Astrocyte (in vitro differentiated cells and primary cell): ENCODE results near the gene CAMKK2. TPM values are rescaled to one million over a fixed set of nuclear protein-coding genes. Genes with fewer than 3 reads are reported as not detected.
"Not testable (repeated sequence)": the region's sequence is repeated elsewhere in the genome, so short reads cannot be mapped to it uniquely, and the experiment has no call there.

Experiments
- DNase-seq: peaks from one replicate; pipeline ENCODE4 v3.0.0-alpha.2; 2010; ENCODE audit warnings: low read depth
- FAIRE-seq: peaks from 2 replicates; lab custom pipeline; 2011; peaks lifted over from hg19 to GRCh38; lab: Jason Lieb, UNC
- H2AFZ ChIP-seq: 2 replicates; pipeline ENCODE4 v1.6.0; 2012; ENCODE audit warnings: low read depth, low read length, inconsistent platforms
- H3K27ac ChIP-seq: 2 replicates; pipeline ENCODE4 v1.5.1; 2011; ENCODE audit warnings: low read depth, low read length, inconsistent platforms
- H3K27me3 ChIP-seq: 2 replicates; pipeline ENCODE4 v1.6.0; 2011; ENCODE audit warnings: low read length, inconsistent platforms; ENCODE audit not compliant: insufficient read depth
- H3K36me3 ChIP-seq: 2 replicates; pipeline ENCODE4 v1.5.1; 2011; ENCODE audit warnings: low read length, inconsistent platforms; ENCODE audit not compliant: insufficient read depth
- H3K4me1 ChIP-seq: 2 replicates; pipeline ENCODE4 v1.5.1; 2011; ENCODE audit warnings: low read length, inconsistent platforms; ENCODE audit not compliant: insufficient read depth
- H3K4me2 ChIP-seq: 2 replicates; pipeline ENCODE4 v1.6.0; 2012; ENCODE audit warnings: low read length, inconsistent platforms
- H3K4me3 ChIP-seq: 2 replicates; pipeline ENCODE4 v1.5.1; 2011; ENCODE audit warnings: low read depth, mild to moderate bottlenecking, low read length, inconsistent platforms; ENCODE audit not compliant: insufficient read depth
- H3K79me2 ChIP-seq: 2 replicates; pipeline ENCODE4 v1.6.0; 2012; ENCODE audit warnings: mild to moderate bottlenecking, low read length, inconsistent platforms; ENCODE audit not compliant: insufficient read depth
- H3K9ac ChIP-seq: 2 replicates; pipeline ENCODE4 v1.6.0; 2012; ENCODE audit warnings: mild to moderate bottlenecking, low read length, inconsistent platforms
- H3K9me3 ChIP-seq: 2 replicates; pipeline ENCODE4 v1.5.1; 2012; ENCODE audit warnings: low read depth, mild to moderate bottlenecking, low read length, inconsistent platforms; ENCODE audit not compliant: insufficient read depth
- H4K20me1 ChIP-seq: 2 replicates; pipeline ENCODE4 v1.6.0; 2012; ENCODE audit warnings: low read length, inconsistent platforms; ENCODE audit not compliant: insufficient read depth
- H3K27ac Mint-ChIP-seq: one replicate; pipeline ENCODE4 v1.8.0; 2021; ENCODE audit warnings: mild to moderate bottlenecking, mixed read lengths; ENCODE audit not compliant: unreplicated experiment
- H3K27me3 Mint-ChIP-seq: one replicate; pipeline ENCODE4 v1.8.0; 2021; ENCODE audit warnings: low read depth, mixed read lengths; ENCODE audit not compliant: unreplicated experiment
- H3K36me3 Mint-ChIP-seq: one replicate; pipeline ENCODE4 v1.8.0; 2021; ENCODE audit warnings: low read depth, mixed read lengths; ENCODE audit not compliant: unreplicated experiment
- H3K4me1 Mint-ChIP-seq: one replicate; pipeline ENCODE4 v1.8.0; 2021; ENCODE audit warnings: low read depth, mixed read lengths; ENCODE audit not compliant: unreplicated experiment
- H3K4me3 Mint-ChIP-seq: one replicate; pipeline ENCODE4 v1.8.0; 2021; ENCODE audit warnings: mild to moderate bottlenecking, moderate library complexity, mixed read lengths; ENCODE audit not compliant: unreplicated experiment
- H3K9me3 Mint-ChIP-seq: one replicate; pipeline ENCODE4 v1.8.0; 2021; ENCODE audit warnings: mild to moderate bottlenecking, mixed read lengths; ENCODE audit not compliant: unreplicated experiment
- EZH2 ChIP-seq: IDR thresholded peaks from 2 replicates; pipeline ENCODE4 v1.6.1; 2012; ENCODE audit warnings: mild to moderate bottlenecking, low read length, inconsistent platforms; ENCODE audit not compliant: insufficient read depth
- total RNA-seq: library from RNA; stranded (reverse); gene quantifications from 2 replicates; pipeline ENCODE4 v1.2.1, GENCODE V29; 2021
- TF ChIP-seq, protein P1 (sequence below): IDR thresholded peaks from 2 replicates; pipeline ENCODE4 v1.5.1; 2011; ENCODE audit warnings: low read depth, mild to moderate bottlenecking, inconsistent platforms, low read length, moderate library complexity; ENCODE audit not compliant: insufficient read depth

The CAMKK2 gene
- total RNA-seq, 1 donor from 2014 or later = 22.0 TPM

DNA sequence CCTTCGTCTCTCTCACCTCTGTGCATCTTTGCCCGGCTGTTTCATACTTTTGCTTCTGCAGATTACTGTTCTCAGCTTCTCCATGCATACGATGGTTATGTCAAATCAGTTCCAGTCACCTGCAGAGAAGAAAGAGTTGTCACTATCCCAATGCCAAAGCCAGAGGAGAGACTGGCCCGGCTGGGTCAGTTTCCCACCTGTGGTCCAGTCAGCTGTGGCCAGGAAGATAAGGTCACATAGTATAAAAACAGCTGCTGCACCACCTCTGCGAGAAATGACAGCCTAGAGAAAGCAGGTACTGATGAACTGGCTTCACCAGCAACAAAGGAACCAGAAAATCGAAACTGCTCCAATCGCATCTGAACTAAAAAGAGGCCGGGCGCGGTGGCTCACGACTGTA, 93.0 kb downstream of the CAMKK2 start:
- Mint-ChIP-seq H3K9me3 (no peaks in the 10 kb centered on the region), H3K27ac (no peak overlapping the region), H3K4me3 (no peak overlapping the region), H3K36me3 (no peaks in the 10 kb centered on the region), H3K4me1 (no peaks in the 10 kb centered on the region), H3K27me3 (no peaks in the 10 kb centered on the region)
- Histone ChIP-seq H3K9ac (no peak overlapping the region), H3K4me1 (no peaks in the 10 kb centered on the region), H3K36me3 (no peaks in the 10 kb centered on the region), H3K4me2 (no peak overlapping the region), H3K27me3 (no peaks in the 10 kb centered on the region), H3K4me3 (no peak overlapping the region), H4K20me1 (no peaks in the 10 kb centered on the region), H3K79me2 (no peaks in the 10 kb centered on the region), H3K27ac (no peak overlapping the region), H2AFZ (no peak overlapping the region), H3K9me3 (no peaks in the 10 kb centered on the region)
- no peak for DNase-seq
- TF ChIP-seq EZH2 = no peak
- TF ChIP-seq, protein P1, sequence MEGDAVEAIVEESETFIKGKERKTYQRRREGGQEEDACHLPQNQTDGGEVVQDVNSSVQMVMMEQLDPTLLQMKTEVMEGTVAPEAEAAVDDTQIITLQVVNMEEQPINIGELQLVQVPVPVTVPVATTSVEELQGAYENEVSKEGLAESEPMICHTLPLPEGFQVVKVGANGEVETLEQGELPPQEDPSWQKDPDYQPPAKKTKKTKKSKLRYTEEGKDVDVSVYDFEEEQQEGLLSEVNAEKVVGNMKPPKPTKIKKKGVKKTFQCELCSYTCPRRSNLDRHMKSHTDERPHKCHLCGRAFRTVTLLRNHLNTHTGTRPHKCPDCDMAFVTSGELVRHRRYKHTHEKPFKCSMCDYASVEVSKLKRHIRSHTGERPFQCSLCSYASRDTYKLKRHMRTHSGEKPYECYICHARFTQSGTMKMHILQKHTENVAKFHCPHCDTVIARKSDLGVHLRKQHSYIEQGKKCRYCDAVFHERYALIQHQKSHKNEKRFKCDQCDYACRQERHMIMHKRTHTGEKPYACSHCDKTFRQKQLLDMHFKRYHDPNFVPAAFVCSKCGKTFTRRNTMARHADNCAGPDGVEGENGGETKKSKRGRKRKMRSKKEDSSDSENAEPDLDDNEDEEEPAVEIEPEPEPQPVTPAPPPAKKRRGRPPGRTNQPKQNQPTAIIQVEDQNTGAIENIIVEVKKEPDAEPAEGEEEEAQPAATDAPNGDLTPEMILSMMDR = no peak
- no peak for FAIRE-seq

DNA sequence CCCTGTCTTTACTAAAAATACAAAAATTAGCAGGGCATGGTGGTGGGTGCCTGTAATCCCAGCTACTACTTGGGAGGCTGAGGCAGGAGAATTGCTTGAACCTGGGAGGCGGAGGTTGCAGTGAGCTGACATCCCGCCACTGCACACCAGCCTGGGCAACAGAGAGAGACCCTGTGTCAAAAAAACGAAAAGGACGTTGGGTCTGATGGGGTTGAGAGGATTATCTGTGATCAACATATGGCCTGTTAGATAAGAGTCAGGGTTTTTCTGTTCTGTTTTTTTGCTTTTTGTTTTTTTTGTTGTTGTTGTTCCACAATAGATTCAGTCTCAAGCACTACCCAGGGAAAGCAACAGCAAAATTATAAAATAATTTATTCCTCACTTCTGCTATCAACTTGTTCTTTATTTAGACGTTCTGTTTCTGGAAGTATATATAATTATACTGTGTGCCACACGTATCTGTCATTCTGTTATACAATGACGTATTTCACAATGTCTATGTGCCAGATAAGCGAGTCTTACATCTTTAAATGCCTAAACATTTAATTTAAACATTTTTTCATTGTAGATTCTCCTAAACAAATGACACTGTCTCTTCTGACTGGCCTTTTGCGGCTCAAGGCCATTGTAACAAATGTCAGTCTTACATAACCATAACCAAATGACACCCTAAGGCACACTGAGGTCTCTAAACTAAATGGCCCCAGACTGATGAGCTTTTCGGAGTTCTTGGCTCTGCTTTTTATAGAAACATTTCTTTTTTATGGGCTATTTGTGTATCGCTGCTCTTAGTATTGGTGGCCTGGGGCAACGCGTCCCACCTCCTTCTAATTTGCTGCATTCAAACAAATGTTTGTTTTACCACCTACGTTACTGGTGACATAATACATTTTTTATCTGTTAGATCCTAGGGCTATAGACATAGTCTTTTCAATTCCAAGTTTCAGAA, 93.8 kb downstream of the CAMKK2 start:
- H3K27ac ChIP-seq = no peak overlapping the region
- no peaks in the 10 kb centered on the region for H3K36me3 ChIP-seq
- Mint-ChIP-seq H3K27me3 (no peaks in the 10 kb centered on the region), H3K27ac (no peak overlapping the region), H3K36me3 (no peaks in the 10 kb centered on the region), H3K9me3 (no peaks in the 10 kb centered on the region), H3K4me3 (no peak overlapping the region), H3K4me1 (no peaks in the 10 kb centered on the region)
- H3K4me1 ChIP-seq = no peaks in the 10 kb centered on the region
- DNase-seq (no peak), FAIRE-seq (no peak)
- TF ChIP-seq, protein P1 = no peak
- TF ChIP-seq EZH2 = no peak
- H3K4me3 ChIP-seq = no peak overlapping the region
- no peaks in the 10 kb centered on the region for H3K27me3 ChIP-seq
- no peak overlapping the region for H2AFZ ChIP-seq
- H3K9ac ChIP-seq = no peak overlapping the region
- H3K79me2 ChIP-seq = no peaks in the 10 kb centered on the region
- H3K4me2 ChIP-seq = no peak overlapping the region
- H3K9me3 ChIP-seq = no peaks in the 10 kb centered on the region
- no peaks in the 10 kb centered on the region for H4K20me1 ChIP-seq

DNA sequence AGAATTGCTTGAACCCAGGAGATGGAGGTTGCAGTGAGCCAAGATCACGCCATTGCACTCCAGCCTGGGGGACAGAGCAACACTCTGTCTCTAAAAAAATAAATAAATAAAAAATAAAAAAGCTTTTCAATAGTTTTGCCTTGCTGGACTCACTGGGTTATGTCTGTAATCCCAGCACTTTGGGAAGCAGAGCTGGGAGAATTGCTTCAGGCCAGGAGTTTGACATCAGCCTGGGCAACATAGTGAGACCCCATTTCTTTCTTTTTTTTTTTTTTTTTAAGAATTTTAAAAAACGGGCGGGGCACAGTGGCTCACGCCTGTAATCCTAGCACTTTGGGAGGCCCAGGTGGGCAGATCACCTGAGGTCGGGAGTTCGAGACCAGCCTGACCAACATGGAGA, 95.4 kb downstream of the CAMKK2 start:
- H3K36me3 Mint-ChIP-seq, H3K4me1 Mint-ChIP-seq, H3K9ac ChIP-seq, H3K36me3 ChIP-seq, DNase-seq, H3K79me2 ChIP-seq, H3K9me3 ChIP-seq, H3K4me3 ChIP-seq, H3K9me3 Mint-ChIP-seq, H3K4me2 ChIP-seq, H4K20me1 ChIP-seq, H3K27me3 ChIP-seq, FAIRE-seq, H3K27me3 Mint-ChIP-seq, H3K27ac Mint-ChIP-seq, H3K27ac ChIP-seq, H3K4me3 Mint-ChIP-seq, H3K4me1 ChIP-seq, H2AFZ ChIP-seq: not testable (repeated sequence)
